Kidney (tissue), 14 donors: ENCODE results near the gene AKAP6. TPM values are rescaled to one million over a fixed set of nuclear protein-coding genes. Genes with fewer than 3 reads are reported as not detected.
A peak's percentile ranks its signal among the peaks of the same experiment; 100 is the strongest.

Experiments
- DNase-seq, 5 donors: peaks; one replicate each; pipeline ENCODE4 v3.0.0-alpha.2; 2013 to 2020
- FAIRE-seq: peaks from 2 replicates; lab custom pipeline; 2012; peaks lifted over from hg19 to GRCh38; lab: Jason Lieb, UNC
- H3K27ac ChIP-seq, 2 donors: one replicate each; pipeline ENCODE4 v1.7.0; 2013; ENCODE audit warnings: low read depth in 2 of 2, low read length in 2 of 2, inconsistent platforms in 1 of 2
- H3K27me3 ChIP-seq: one replicate; pipeline ENCODE4 v1.7.1; 2013; ENCODE audit warnings: low read length, inconsistent platforms; ENCODE audit not compliant: control insufficient read depth, insufficient read depth
- H3K36me3 ChIP-seq, 3 donors: one replicate each; pipeline versions ENCODE4 v1.7.0 to v1.7.1; 2013; ENCODE audit warnings: low read length in 3 of 3, control low read depth in 1 of 3, inconsistent platforms in 1 of 3; ENCODE audit not compliant: insufficient read depth in 3 of 3, control insufficient read depth in 2 of 3
- H3K4me1 ChIP-seq, 3 donors: one replicate each; pipeline versions ENCODE4 v1.7.0 to v1.7.1; 2013; ENCODE audit warnings: low read length in 3 of 3, inconsistent platforms in 1 of 3, low read depth in 1 of 3; ENCODE audit not compliant: control insufficient read depth in 2 of 3, insufficient read depth in 2 of 3
- H3K4me3 ChIP-seq, 3 donors: one replicate each; pipeline versions ENCODE4 v1.7.0 to v1.8.1; 2013; ENCODE audit warnings: low read length in 3 of 3, control low read depth in 1 of 3, inconsistent platforms in 1 of 3
- H3K9ac ChIP-seq, 3 donors: one replicate each; pipeline versions ENCODE4 v1.7.0 to v1.7.1; 2013; ENCODE audit warnings: low read length in 3 of 3, control low read depth in 1 of 3, inconsistent platforms in 1 of 3
- H3K9me3 ChIP-seq, 3 donors: one replicate each; pipeline versions ENCODE4 v1.7.0 to v1.7.1; 2013; ENCODE audit warnings: low read length in 3 of 3, control low read depth in 1 of 3, inconsistent platforms in 1 of 3; ENCODE audit not compliant: control insufficient read depth in 2 of 3, insufficient read depth in 1 of 3
- CTCF ChIP-seq: IDR thresholded peaks from 3 replicates; pipeline ENCODE4 v1.5.1; 2012; ENCODE audit warnings: mild to moderate bottlenecking, moderate library complexity, borderline replicate concordance; ENCODE audit not compliant: insufficient read depth; ENCODE audit errors: extremely low read depth
- intact Hi-C: fragments of 100-400 bp; cut with DNase I; formaldehyde crosslinking; loops from one replicate; pipeline ENCODE4 v1.11.1; 2022
- polyA plus RNA-seq: library from polyadenylated mRNA; stranded (reverse); fragments of 350-450 nt; fragmentation: Illumina TruSeq; extraction: RNeasy Lipid Tissue Mini Kit (QIAGEN cat#74804); gene quantifications from one replicate; pipeline ENCODE4 v1.2.3, GENCODE V29; 2014; ENCODE audit warnings: low read depth, low replicate concordance; ENCODE audit not compliant: insufficient read depth
- total RNA-seq: library from RNA; stranded (reverse); fragmentation: NEBNext Ultra II Directional; extraction: Animal tissue kit (Norgen Biotek cat#: 25700); gene quantifications from one replicate; pipeline ENCODE4 v1.2.1, GENCODE V29; 2021
- donor health status: control.
- donor health status: control.
- donor health status: control.
- donor health status: control.
- donor health status: control.
- donor health status: DM: yes; HTN: yes; CAD: no.
- donor health status: Normal renal cell carcinoma (clear cell type).

The AKAP6 gene
- total and polyA plus RNA-seq, 2 donors from 2014 or later, result 0.92 to 10.5 TPM

DNA sequence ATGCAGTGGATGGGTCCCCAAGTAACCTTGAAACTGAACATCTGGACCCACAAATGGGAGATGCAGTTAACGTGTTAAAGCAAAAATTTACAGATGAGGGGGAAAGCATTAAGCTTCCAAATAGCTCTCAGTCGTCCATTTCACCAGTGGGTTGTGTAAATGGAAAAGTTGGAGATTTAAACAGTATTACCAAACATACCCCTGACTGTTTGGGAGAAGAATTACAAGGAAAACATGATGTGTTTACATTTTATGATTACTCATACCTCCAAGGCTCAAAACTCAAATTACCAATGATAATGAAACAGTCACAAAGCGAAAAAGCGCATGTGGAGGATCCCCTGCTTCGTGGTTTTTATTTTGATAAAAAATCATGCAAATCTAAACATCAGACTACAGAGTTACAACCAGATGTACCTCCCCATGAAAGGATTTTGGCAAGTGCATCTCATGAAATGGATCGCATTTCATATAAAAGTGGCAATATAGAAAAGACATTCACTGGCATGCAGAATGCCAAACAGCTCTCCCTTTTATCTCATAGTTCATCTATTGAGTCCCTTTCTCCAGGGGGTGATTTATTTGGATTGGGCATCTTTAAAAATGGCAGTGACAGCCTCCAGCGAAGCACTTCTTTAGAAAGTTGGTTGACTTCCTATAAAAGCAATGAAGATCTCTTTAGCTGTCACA lies 493.0 kb downstream of the AKAP6 start:
- H3K27me3 ChIP-seq, result no peaks in the 10 kb centered on the region
- no peak overlapping the region for H3K27ac ChIP-seq
- no peaks in the 10 kb centered on the region for H3K4me1 ChIP-seq
- H3K4me3 ChIP-seq, result no peak overlapping the region
- FAIRE-seq (no peak), DNase-seq (no peak)
- no peak overlapping the region for H3K9ac ChIP-seq
- intact Hi-C loops, result no loop called here
- no peaks in the 10 kb centered on the region for H3K36me3 ChIP-seq
- TF ChIP-seq CTCF, result no peak
- H3K9me3 ChIP-seq, result no peaks in the 10 kb centered on the region

GRCh38 chr14:32823706-32824105 lies 494.6 kb downstream of the AKAP6 start:
- peak in 1 of 5 donors; percentile 17 for DNase-seq
- no peak for FAIRE-seq
- Histone ChIP-seq H3K36me3 (no peaks in the 10 kb centered on the region), H3K27ac (no peak overlapping the region), H3K4me3 (no peak overlapping the region), H3K9me3 (no peaks in the 10 kb centered on the region), H3K27me3 (no peaks in the 10 kb centered on the region), H3K9ac (no peak overlapping the region), H3K4me1 (no peaks in the 10 kb centered on the region)
- TF ChIP-seq CTCF, result no peak
- intact Hi-C loops, result no loop called here

DNA sequence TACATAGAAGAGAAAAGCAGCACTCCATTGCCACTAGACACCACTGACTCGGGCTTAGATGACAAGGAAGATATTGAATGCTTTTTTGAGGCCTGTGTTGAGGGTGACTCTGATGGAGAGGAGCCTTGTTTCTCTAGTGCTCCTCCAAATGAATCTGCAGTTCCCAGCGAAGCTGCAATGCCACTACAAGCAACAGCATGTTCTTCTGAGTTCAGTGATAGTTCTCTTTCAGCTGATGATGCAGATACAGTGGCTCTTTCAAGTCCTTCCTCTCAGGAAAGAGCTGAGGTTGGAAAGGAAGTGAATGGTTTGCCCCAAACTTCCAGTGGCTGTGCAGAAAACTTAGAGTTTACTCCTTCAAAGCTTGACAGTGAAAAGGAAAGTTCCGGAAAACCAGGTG lies 495.1 kb downstream of the AKAP6 start:
- Histone ChIP-seq H3K27me3 (no peaks in the 10 kb centered on the region), H3K9ac (no peak overlapping the region), H3K9me3 (no peaks in the 10 kb centered on the region), H3K36me3 (no peaks in the 10 kb centered on the region), H3K4me3 (no peak overlapping the region), H3K27ac (no peak overlapping the region), H3K4me1 (no peaks in the 10 kb centered on the region)
- intact Hi-C loops, result no loop called here
- DNase-seq, result no peak
- FAIRE-seq, result no peak
- no peak for TF ChIP-seq CTCF

- no peak overlapping the region for H3K9ac ChIP-seq
- FAIRE-seq (no peak), DNase-seq (no peak)
- intact Hi-C loops, result no loop called here
- no peak overlapping the region for H3K27ac ChIP-seq
- H3K27me3 ChIP-seq, result no peaks in the 10 kb centered on the region
- no peak overlapping the region for H3K4me3 ChIP-seq
- no peaks in the 10 kb centered on the region for H3K9me3 ChIP-seq
- H3K36me3 ChIP-seq, result no peaks in the 10 kb centered on the region
- no peak for TF ChIP-seq CTCF
- no peaks in the 10 kb centered on the region for H3K4me1 ChIP-seq
Observed at GRCh38 chr14:32825058-32825457, 496.0 kb downstream of the AKAP6 start.
